ENCODE results near the gene CTAGE1. TPM values are rescaled to one million over a fixed set of nuclear protein-coding genes. Genes with fewer than 3 reads are reported as not detected.
"Not testable (repeated sequence)": the region's sequence is repeated elsewhere in the genome, so short reads cannot be mapped to it uniquely, and the experiment has no call there.

Gene CTAGE1
- total and polyA plus RNA-seq, 2 donors, result not detected

- Histone ChIP-seq H3K36me3 (ENCODE audit: insufficient read depth) (no peaks in the 10 kb centered on the region), H3K4me1 (ENCODE audit: insufficient read depth) (no peaks in the 10 kb centered on the region), H3K4me3 (ENCODE audit: low read depth, low read length) (no peak overlapping the region), H3K27ac (ENCODE audit: low read depth) (no peak overlapping the region)
- WGBS, result 70% methylated on average over 4 of the region's 4 CpGs
- no peak for DNase-seq (ENCODE audit: extremely low spot score)
Observed at GRCh38 chr18:22398464-22398863, 19.3 kb downstream of the CTAGE1 start.

GRCh38 chr18:22394428-22394827 lies 23.3 kb downstream of the CTAGE1 start:
- 90% methylated on average over 5 of the region's 5 CpGs for WGBS

GRCh38 chr18:22393164-22393563 lies 24.6 kb downstream of the CTAGE1 start:
- H3K36me3 ChIP-seq (ENCODE audit: insufficient read depth); H3K27ac ChIP-seq (ENCODE audit: low read depth); H3K4me3 ChIP-seq (ENCODE audit: low read depth, low read length); DNase-seq (ENCODE audit: extremely low spot score); H3K4me1 ChIP-seq (ENCODE audit: insufficient read depth): not testable (repeated sequence)
- WGBS, result 74% methylated on average over 3 of the region's 3 CpGs

More at GRCh38 chr18:22394428-22394827, 23.3 kb downstream of the CTAGE1 start:
- H3K36me3 ChIP-seq (ENCODE audit: insufficient read depth), result no peaks in the 10 kb centered on the region
- no peaks in the 10 kb centered on the region for H3K4me1 ChIP-seq (ENCODE audit: insufficient read depth)
- H3K4me3 ChIP-seq (ENCODE audit: low read depth, low read length), result no peak overlapping the region
- no peak overlapping the region for H3K27ac ChIP-seq (ENCODE audit: low read depth)
- no peak for DNase-seq (ENCODE audit: extremely low spot score)

- no peak overlapping the region for H3K27ac ChIP-seq (ENCODE audit: low read depth)
- no peaks in the 10 kb centered on the region for H3K4me1 ChIP-seq (ENCODE audit: insufficient read depth)
- no peaks in the 10 kb centered on the region for H3K36me3 ChIP-seq (ENCODE audit: insufficient read depth)
- DNase-seq (ENCODE audit: extremely low spot score), result peak; percentile 72
- H3K4me3 ChIP-seq (ENCODE audit: low read depth, low read length), result no peak overlapping the region
- 27% methylated on average over 6 of the region's 6 CpGs for WGBS
Observed at GRCh38 chr18:22391407-22392345, 26.0 kb downstream of the CTAGE1 start.

- no peak for DNase-seq (ENCODE audit: extremely low spot score)
- Histone ChIP-seq H3K27ac (ENCODE audit: low read depth) (no peak overlapping the region), H3K36me3 (ENCODE audit: insufficient read depth) (no peaks in the 10 kb centered on the region), H3K4me3 (ENCODE audit: low read depth, low read length) (no peak overlapping the region), H3K4me1 (ENCODE audit: insufficient read depth) (no peaks in the 10 kb centered on the region)
- WGBS, result 81% methylated on average over 1 of the region's 1 CpG
Observed at GRCh38 chr18:22387787-22388186, 29.9 kb downstream of the CTAGE1 start.

- Histone ChIP-seq H3K27ac (ENCODE audit: low read depth) (no peak overlapping the region), H3K4me3 (ENCODE audit: low read depth, low read length) (no peak overlapping the region), H3K4me1 (ENCODE audit: insufficient read depth) (no peaks in the 10 kb centered on the region), H3K36me3 (ENCODE audit: insufficient read depth) (no peaks in the 10 kb centered on the region)
- WGBS, result 73% methylated on average over 5 of the region's 5 CpGs
- no peak for DNase-seq (ENCODE audit: extremely low spot score)
Observed at GRCh38 chr18:22387364-22387763, 30.4 kb downstream of the CTAGE1 start.

- no peaks in the 10 kb centered on the region for H3K36me3 ChIP-seq (ENCODE audit: insufficient read depth)
- H3K4me1 ChIP-seq (ENCODE audit: insufficient read depth), result no peaks in the 10 kb centered on the region
- DNase-seq (ENCODE audit: extremely low spot score), result no peak
- 50% methylated on average over 4 of the region's 4 CpGs for WGBS
- no peak overlapping the region for H3K27ac ChIP-seq (ENCODE audit: low read depth)
- H3K4me3 ChIP-seq (ENCODE audit: low read depth, low read length), result no peak overlapping the region
Observed at GRCh38 chr18:22385718-22386117, 32.0 kb downstream of the CTAGE1 start.

GRCh38 chr18:22378672-22379282 lies 38.9 kb downstream of the CTAGE1 start:
- Histone ChIP-seq H3K27ac (ENCODE audit: low read depth) (no peak overlapping the region), H3K4me1 (ENCODE audit: insufficient read depth) (no peaks in the 10 kb centered on the region), H3K36me3 (ENCODE audit: insufficient read depth) (no peaks in the 10 kb centered on the region), H3K4me3 (ENCODE audit: low read depth, low read length) (no peak overlapping the region)
- no peak for DNase-seq (ENCODE audit: extremely low spot score)
- 84% methylated on average over 2 of the region's 2 CpGs for WGBS

- no peak overlapping the region for H3K27ac ChIP-seq (ENCODE audit: low read depth)
- DNase-seq (ENCODE audit: extremely low spot score), result no peak
- WGBS, result 96% methylated on average over 1 of the region's 1 CpG
- H3K4me3 ChIP-seq (ENCODE audit: low read depth, low read length), result no peak overlapping the region
- H3K4me1 ChIP-seq (ENCODE audit: insufficient read depth), result no peaks in the 10 kb centered on the region
- H3K36me3 ChIP-seq (ENCODE audit: insufficient read depth), result no peaks in the 10 kb centered on the region
Observed at GRCh38 chr18:22377769-22378168, 39.9 kb downstream of the CTAGE1 start.

- H3K4me3 ChIP-seq (ENCODE audit: low read depth, low read length), result no peak overlapping the region
- no peak overlapping the region for H3K27ac ChIP-seq (ENCODE audit: low read depth)
- WGBS, result 98% methylated on average over 4 of the region's 4 CpGs
- H3K4me1 ChIP-seq (ENCODE audit: insufficient read depth), result no peaks in the 10 kb centered on the region
- H3K36me3 ChIP-seq (ENCODE audit: insufficient read depth), result no peaks in the 10 kb centered on the region
- no peak for DNase-seq (ENCODE audit: extremely low spot score)
Observed at GRCh38 chr18:22370414-22370813, 47.3 kb downstream of the CTAGE1 start.

GRCh38 chr18:22368021-22368420 lies 49.7 kb downstream of the CTAGE1 start:
- H3K4me3 ChIP-seq (ENCODE audit: low read depth, low read length), result no peak overlapping the region
- H3K36me3 ChIP-seq (ENCODE audit: insufficient read depth), result no peaks in the 10 kb centered on the region
- WGBS, result 92% methylated on average over 1 of the region's 1 CpG
- H3K4me1 ChIP-seq (ENCODE audit: insufficient read depth), result no peaks in the 10 kb centered on the region
- no peak overlapping the region for H3K27ac ChIP-seq (ENCODE audit: low read depth)
- DNase-seq (ENCODE audit: extremely low spot score), result no peak

GRCh38 chr18:22367303-22367702 lies 50.4 kb downstream of the CTAGE1 start:
- Histone ChIP-seq H3K4me1 (ENCODE audit: insufficient read depth) (no peaks in the 10 kb centered on the region), H3K27ac (ENCODE audit: low read depth) (no peak overlapping the region), H3K36me3 (ENCODE audit: insufficient read depth) (no peaks in the 10 kb centered on the region), H3K4me3 (ENCODE audit: low read depth, low read length) (no peak overlapping the region)
- DNase-seq (ENCODE audit: extremely low spot score), result no peak

GRCh38 chr18:22363867-22364463 lies 53.8 kb downstream of the CTAGE1 start:
- Histone ChIP-seq H3K4me1 (ENCODE audit: insufficient read depth) (no peaks in the 10 kb centered on the region), H3K4me3 (ENCODE audit: low read depth, low read length) (no peak overlapping the region), H3K36me3 (ENCODE audit: insufficient read depth) (no peaks in the 10 kb centered on the region), H3K27ac (ENCODE audit: low read depth) (no peak overlapping the region)
- DNase-seq (ENCODE audit: extremely low spot score), result no peak
- WGBS, result 100% methylated on average over 1 of the region's 1 CpG

All from urinary bladder (tissue), 4 donors.